T-cell (primary cell): ENCODE measurements around the gene PTPRT. TPM values are rescaled to one million over a fixed set of nuclear protein-coding genes. Genes with fewer than 3 reads are reported as not detected.

Experiments
- ATAC-seq, 4 experiments: fragments of 200-7000 bp in 3 of 4; fragments of 150-1000 bp in 1 of 4; cut with Tn5 transposase; replicated peaks in 1 of 4; 1 replicate in 3 of 4; 2 replicates in 1 of 4; pipeline ENCODE4 v1.10.0; 2021; ENCODE audit warnings: moderate library complexity in 3 of 4, mild to moderate bottlenecking in 2 of 4, moderate number of reproducible peaks in 1 of 4
- CTCF ChIA-PET, 2 donors: fragments of 300-600 bp; sonication (Branson Sonifier 250); formaldehyde crosslinking; loops; one replicate each; lab custom pipeline; 2022; ENCODE audit warnings: antibody characterized with exemption in 2 of 2; lab: Charles Lee
- POLR2A ChIA-PET, 2 donors: fragments of 300-600 bp; sonication (Branson Sonifier 250); formaldehyde crosslinking; loops; one replicate each; lab custom pipeline; 2022; ENCODE audit warnings: antibody characterized with exemption in 2 of 2; lab: Charles Lee
- DNase-seq, 35 experiments: peaks; one replicate each; pipeline versions ENCODE4 v3.0.0 to v3.0.0-alpha.2; 2013 to 2023
- H3K27ac ChIP-seq: one replicate; pipeline ENCODE4 v1.5.1; 2013; ENCODE audit warnings: low read length
- H3K27me3 ChIP-seq, 2 experiments: replicated peaks in 1 of 2; 1 replicate in 1 of 2; 2 replicates in 1 of 2; pipeline versions ENCODE4 v1.6.1 to v1.7.0; 2013; ENCODE audit warnings: low read length in 1 of 2, mixed read lengths in 1 of 2; ENCODE audit not compliant: control insufficient read depth in 2 of 2, insufficient read depth in 2 of 2; ENCODE audit errors: extremely low read depth in 1 of 2
- H3K36me3 ChIP-seq, 2 donors: 1 replicate in 1 of 2; 2 replicates in 1 of 2; pipeline versions ENCODE4 v1.6.1 to v1.7.0; 2013; ENCODE audit warnings: low read length in 1 of 2; ENCODE audit not compliant: control insufficient read depth in 2 of 2, insufficient read depth in 1 of 2; ENCODE audit errors: extremely low read depth in 1 of 2
- H3K4me1 ChIP-seq, 2 experiments: 1 replicate in 1 of 2; 2 replicates in 1 of 2; pipeline versions ENCODE4 v1.6.1 to v1.7.0; 2013; ENCODE audit warnings: low read length in 2 of 2, mixed read lengths in 1 of 2; ENCODE audit not compliant: insufficient read depth in 2 of 2, control insufficient read depth in 1 of 2; ENCODE audit errors: extremely low read depth in 1 of 2
- H3K4me3 ChIP-seq, 2 donors: 1 replicate in 1 of 2; 2 replicates in 1 of 2; pipeline versions ENCODE4 v1.5.1 to v1.7.0; 2013; ENCODE audit warnings: mild to moderate bottlenecking in 2 of 2, low read length in 1 of 2, moderate library complexity in 1 of 2; ENCODE audit not compliant: control insufficient read depth in 1 of 2; ENCODE audit errors: extremely low read depth in 1 of 2
- H3K9me3 ChIP-seq: 2 replicates; pipeline ENCODE4 v1.7.0; 2013
- H3K27ac Mint-ChIP-seq, 2 donors: one replicate each; pipeline ENCODE4 v1.8.0; 2020 to 2021; ENCODE audit warnings: mild to moderate bottlenecking in 2 of 2, mixed read lengths in 2 of 2
- H3K27me3 Mint-ChIP-seq, 2 donors: one replicate each; pipeline ENCODE4 v1.8.0; 2021 to 2022; ENCODE audit warnings: mixed read lengths in 2 of 2
- H3K36me3 Mint-ChIP-seq: one replicate; pipeline ENCODE4 v1.8.0; 2021; ENCODE audit warnings: mixed read lengths
- H3K4me1 Mint-ChIP-seq, 3 donors: one replicate each; pipeline ENCODE4 v1.8.0; 2020 to 2022; ENCODE audit warnings: mixed read lengths in 3 of 3, mild to moderate bottlenecking in 1 of 3
- H3K4me3 Mint-ChIP-seq, 3 donors: one replicate each; pipeline ENCODE4 v1.8.0; 2020 to 2022; ENCODE audit warnings: mild to moderate bottlenecking in 3 of 3, mixed read lengths in 3 of 3, moderate library complexity in 3 of 3
- H3K9me3 Mint-ChIP-seq, 3 donors: one replicate each; pipeline ENCODE4 v1.8.0; 2020 to 2022; ENCODE audit warnings: mixed read lengths in 3 of 3
- WGBS: methylation state at CpG from one replicate; pipeline ENCODE4 v1.1.5; 2013; ENCODE audit warnings: missing lambda C conversion rate; ENCODE audit not compliant: insufficient coverage; 5-methylcytosine and 5-hydroxymethylcytosine counted together
- total RNA-seq, 35 experiments: library from RNA in 6 of 35; stranded (reverse) in 6 of 35; fragments of 120-200 nt in 1 of 35; gene quantifications; one replicate each; pipeline versions ENCODE4 v1.2.1 to v1.2.4 and lab custom pipeline; 2013 to 2026

Gene PTPRT
- total RNA-seq, 5 donors from 2014 or later (not counting 1 experiment from before 2014, with no cell fraction given): not detected

DNA sequence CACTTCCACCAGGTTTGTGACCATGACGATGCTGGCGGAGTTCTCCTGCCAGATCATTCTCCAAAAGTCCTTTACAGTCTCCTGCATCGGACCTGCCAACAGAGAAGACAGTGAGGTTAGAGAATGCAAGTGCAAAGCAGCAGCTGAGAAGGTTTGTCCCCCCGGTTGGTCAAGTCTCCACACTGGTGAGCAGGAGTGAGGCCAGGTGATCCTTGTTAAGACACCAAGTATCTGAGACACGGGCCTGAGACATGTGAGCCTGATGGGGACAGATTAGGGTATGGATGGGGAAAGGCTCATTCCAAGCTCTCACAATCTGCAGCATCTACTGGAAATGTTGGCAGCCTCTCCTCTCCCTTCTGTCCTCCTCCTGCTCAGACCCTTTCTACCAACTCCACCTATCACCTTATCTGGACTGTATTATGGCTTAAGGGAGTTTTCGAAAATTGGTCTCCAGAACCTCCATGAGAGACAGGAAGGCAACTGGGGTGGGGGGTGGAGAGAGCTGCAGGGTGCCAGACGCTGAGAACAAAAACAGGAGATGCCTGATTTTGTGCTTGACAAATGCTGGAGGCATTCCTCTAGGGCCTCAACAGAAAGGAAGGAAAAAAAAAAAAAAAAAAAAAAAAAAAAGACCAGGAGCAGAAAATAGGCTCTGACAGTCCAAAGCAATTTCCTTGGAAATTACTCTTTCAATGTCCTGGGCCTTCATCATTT is 1071.1 kb downstream of the PTPRT start:
- DNase-seq (no peak), ATAC-seq (no peak)
- no peaks in the 10 kb centered on the region for H3K4me1 Mint-ChIP-seq
- no peaks in the 10 kb centered on the region for H3K27me3 ChIP-seq
- no peaks in the 10 kb centered on the region for H3K36me3 ChIP-seq
- H3K27me3 Mint-ChIP-seq: no peaks in the 10 kb centered on the region
- 93% methylated on average over 2 of the region's 7 CpGs for WGBS
- no peak overlapping the region for H3K4me3 Mint-ChIP-seq
- H3K4me3 ChIP-seq: no peak overlapping the region
- H3K27ac Mint-ChIP-seq: no peak overlapping the region
- ChIA-PET CTCF (no interaction called here), POLR2A (no interaction called here)
- H3K27ac ChIP-seq: no peak overlapping the region
- H3K4me1 ChIP-seq: no peaks in the 10 kb centered on the region
- H3K36me3 Mint-ChIP-seq: no peaks in the 10 kb centered on the region
- H3K9me3 Mint-ChIP-seq: peaks cover 0 to 22% (median 4%) of the 10 kb centered on the region in 3 donors
- H3K9me3 ChIP-seq: no peaks in the 10 kb centered on the region

DNA sequence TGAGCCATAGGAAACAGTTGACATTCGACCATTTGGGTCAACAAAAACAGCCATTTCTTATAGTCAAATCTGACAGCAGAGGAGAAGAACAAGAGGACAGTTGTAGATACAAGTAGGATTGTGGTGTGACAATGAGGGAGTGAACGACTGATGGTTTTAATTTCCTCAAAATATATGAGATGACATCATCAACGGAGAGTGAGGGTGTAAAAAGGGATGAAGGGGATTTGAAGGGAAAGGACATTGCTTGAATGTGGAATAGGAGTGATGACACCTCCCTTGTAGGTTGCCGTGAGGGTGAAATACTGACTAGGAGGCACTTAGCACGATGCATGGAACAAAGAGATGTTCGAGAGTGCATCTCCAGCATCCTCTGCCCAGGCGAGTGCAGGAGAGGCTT is 1071.7 kb downstream of the PTPRT start:
- Mint-ChIP-seq H3K9me3 (peaks cover 0 to 21% (median 4%) of the 10 kb centered on the region in 3 donors), H3K27ac (no peak overlapping the region), H3K4me1 (no peaks in the 10 kb centered on the region), H3K4me3 (no peak overlapping the region), H3K27me3 (no peaks in the 10 kb centered on the region), H3K36me3 (no peaks in the 10 kb centered on the region)
- H3K27me3 ChIP-seq: no peaks in the 10 kb centered on the region
- no peak overlapping the region for H3K27ac ChIP-seq
- POLR2A ChIA-PET: no interaction called here
- H3K9me3 ChIP-seq: no peaks in the 10 kb centered on the region
- H3K36me3 ChIP-seq: no peaks in the 10 kb centered on the region
- CTCF ChIA-PET: no interaction called here
- no peaks in the 10 kb centered on the region for H3K4me1 ChIP-seq
- ATAC-seq: no peak
- DNase-seq: no peak
- H3K4me3 ChIP-seq: no peak overlapping the region
- 67% methylated on average over 4 of the region's 7 CpGs for WGBS

DNA sequence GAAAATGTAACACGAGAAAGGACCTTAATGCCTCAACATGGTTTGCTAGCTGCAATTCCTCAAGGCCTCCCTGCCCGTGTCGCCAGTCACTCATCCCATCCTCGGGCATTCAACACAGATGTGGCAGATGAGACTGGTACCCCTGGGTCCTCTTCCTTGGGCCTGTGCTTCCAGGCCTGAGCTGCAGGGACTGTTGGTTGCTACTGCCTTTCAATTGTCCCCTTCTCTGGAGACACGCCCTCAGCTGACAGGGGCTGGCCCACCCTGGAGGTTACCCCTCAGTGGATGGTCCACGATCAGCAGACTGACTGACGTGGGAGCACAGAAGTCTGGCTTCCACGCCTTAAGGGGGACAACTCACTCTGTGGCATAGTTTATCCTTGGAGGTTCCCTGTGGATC is 1076.5 kb downstream of the PTPRT start:
- Mint-ChIP-seq H3K27ac (no peak overlapping the region), H3K36me3 (no peaks in the 10 kb centered on the region), H3K4me1 (no peaks in the 10 kb centered on the region), H3K9me3 (peaks cover 0 to 15% (median 0%) of the 10 kb centered on the region in 3 donors), H3K27me3 (no peaks in the 10 kb centered on the region), H3K4me3 (no peak overlapping the region)
- no peaks in the 10 kb centered on the region for H3K36me3 ChIP-seq
- H3K9me3 ChIP-seq: no peaks in the 10 kb centered on the region
- no peak overlapping the region for H3K4me3 ChIP-seq
- H3K27ac ChIP-seq: no peak overlapping the region
- ATAC-seq: no peak
- no peaks in the 10 kb centered on the region for H3K4me1 ChIP-seq
- 80% methylated on average over 8 of the region's 8 CpGs for WGBS
- DNase-seq: no peak
- POLR2A ChIA-PET: no interaction called here
- H3K27me3 ChIP-seq: no peaks in the 10 kb centered on the region
- CTCF ChIA-PET: no interaction called here

DNA sequence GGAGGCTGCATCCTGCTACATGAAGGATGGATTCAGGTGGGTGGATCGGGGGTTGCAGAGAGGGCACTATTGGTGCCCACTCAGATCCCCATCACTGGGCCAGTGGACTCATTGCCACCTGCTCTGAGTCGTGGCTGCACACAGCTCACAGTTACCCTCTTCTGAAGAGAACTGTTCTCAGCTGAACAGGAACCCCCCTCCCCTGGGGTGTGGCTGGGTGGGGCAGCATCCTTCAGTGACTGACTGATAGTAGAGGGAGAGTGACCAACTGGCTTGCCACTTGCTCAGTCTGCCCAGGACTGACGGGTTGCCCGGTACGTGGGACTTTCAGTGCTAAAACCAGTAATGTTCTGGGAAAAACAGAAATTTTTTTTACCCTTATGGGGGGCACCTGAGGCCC is 1077.5 kb downstream of the PTPRT start:
- no peak for DNase-seq
- Mint-ChIP-seq H3K9me3 (peaks cover 0 to 4% (median 0%) of the 10 kb centered on the region in 3 donors), H3K36me3 (no peaks in the 10 kb centered on the region), H3K27ac (no peak overlapping the region), H3K4me1 (no peaks in the 10 kb centered on the region), H3K27me3 (no peaks in the 10 kb centered on the region), H3K4me3 (no peak overlapping the region)
- no peaks in the 10 kb centered on the region for H3K9me3 ChIP-seq
- no peaks in the 10 kb centered on the region for H3K27me3 ChIP-seq
- ATAC-seq: no peak
- no peaks in the 10 kb centered on the region for H3K36me3 ChIP-seq
- H3K4me1 ChIP-seq: no peaks in the 10 kb centered on the region
- H3K27ac ChIP-seq: no peak overlapping the region
- ChIA-PET POLR2A (no interaction called here), CTCF (no interaction called here)
- 95% methylated on average over 4 of the region's 5 CpGs for WGBS
- H3K4me3 ChIP-seq: no peak overlapping the region

DNA sequence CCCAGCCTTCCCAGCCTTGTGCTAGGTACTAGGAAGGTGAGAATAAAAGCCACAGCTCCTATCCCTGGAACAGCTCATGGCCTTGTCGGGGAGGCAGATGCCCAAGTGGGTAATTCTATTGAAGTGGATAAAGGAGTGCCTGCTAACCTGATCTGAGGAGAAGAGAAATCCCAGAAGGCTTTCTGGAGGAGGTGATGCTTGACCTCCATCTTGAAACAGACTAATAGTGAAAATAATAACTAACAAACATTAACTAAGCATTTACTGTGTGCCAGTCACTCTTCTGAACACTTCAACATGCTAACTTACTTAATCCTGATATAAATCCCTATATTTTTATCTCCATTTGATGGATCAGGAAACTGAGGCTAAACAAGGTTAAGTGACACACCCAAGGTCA is 1078.4 kb downstream of the PTPRT start:
- no CpG with 5 or more reads among the region's 1 CpG for WGBS
- H3K27ac Mint-ChIP-seq: no peak overlapping the region
- Histone ChIP-seq H3K4me3 (no peak overlapping the region), H3K36me3 (no peaks in the 10 kb centered on the region), H3K27me3 (no peaks in the 10 kb centered on the region), H3K4me1 (no peaks in the 10 kb centered on the region), H3K9me3 (no peaks in the 10 kb centered on the region), H3K27ac (no peak overlapping the region)
- no peak overlapping the region for H3K4me3 Mint-ChIP-seq
- H3K36me3 Mint-ChIP-seq: no peaks in the 10 kb centered on the region
- CTCF ChIA-PET: no interaction called here
- POLR2A ChIA-PET: no interaction called here
- no peaks in the 10 kb centered on the region for H3K27me3 Mint-ChIP-seq
- no peaks in the 10 kb centered on the region for H3K4me1 Mint-ChIP-seq
- DNase-seq (no peak), ATAC-seq (no peak)
- H3K9me3 Mint-ChIP-seq: peaks cover 0 to 4% (median 0%) of the 10 kb centered on the region in 3 donors

DNA sequence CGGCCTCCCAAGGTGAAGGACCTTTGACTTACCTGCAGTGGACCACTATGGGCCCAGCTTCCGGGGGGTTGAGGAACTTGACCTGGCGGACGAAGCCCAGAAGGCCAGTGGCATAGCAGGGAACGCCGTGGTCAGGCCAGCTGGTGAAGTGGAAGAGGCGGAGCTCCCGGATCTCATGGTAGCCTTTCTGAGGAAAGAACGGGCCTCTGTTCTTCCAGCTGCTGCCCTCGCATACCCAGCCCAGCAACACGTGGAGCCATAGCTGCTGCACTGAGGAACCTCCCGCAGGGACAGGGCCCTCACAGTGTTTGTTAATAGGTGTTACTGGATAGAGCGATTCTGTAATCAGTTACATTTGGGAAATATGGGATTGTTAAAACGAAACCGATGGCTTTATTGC is 1079.4 kb downstream of the PTPRT start:
- Histone ChIP-seq H3K4me3 (no peak overlapping the region), H3K27ac (no peak overlapping the region), H3K4me1 (no peaks in the 10 kb centered on the region), H3K27me3 (no peaks in the 10 kb centered on the region), H3K36me3 (no peaks in the 10 kb centered on the region), H3K9me3 (no peaks in the 10 kb centered on the region)
- H3K27ac Mint-ChIP-seq: no peak overlapping the region
- no peak for ATAC-seq
- no peaks in the 10 kb centered on the region for H3K27me3 Mint-ChIP-seq
- WGBS: 77% methylated on average over 13 of the region's 15 CpGs
- H3K9me3 Mint-ChIP-seq: peaks cover 0 to 4% (median 0%) of the 10 kb centered on the region in 3 donors
- ChIA-PET CTCF (no interaction called here), POLR2A (no interaction called here)
- H3K4me3 Mint-ChIP-seq: no peak overlapping the region
- H3K36me3 Mint-ChIP-seq: no peaks in the 10 kb centered on the region
- DNase-seq: no peak
- no peaks in the 10 kb centered on the region for H3K4me1 Mint-ChIP-seq
